Liver (tissue), 3 donors: ENCODE results near the gene SLC4A3.

Experiments
- JUND ChIP-seq, 2 donors: IDR thresholded peaks; 2 replicates each; pipeline ENCODE4 v1.6.1; 2016; ENCODE audit warnings: antibody characterized with exemption in 2 of 2
- REST ChIP-seq: IDR thresholded peaks from 2 replicates; pipeline ENCODE4 v1.6.1; 2016; ENCODE audit warnings: antibody characterized with exemption, mild to moderate bottlenecking
- YY1 ChIP-seq: IDR thresholded peaks from 2 replicates; pipeline ENCODE4 v1.6.1; 2016; ENCODE audit warnings: antibody characterized with exemption, mild to moderate bottlenecking
- ZBTB33 ChIP-seq: IDR thresholded peaks from 2 replicates; pipeline ENCODE4 v1.6.1; 2016; ENCODE audit warnings: antibody characterized with exemption
- TF ChIP-seq, protein P1 (sequence below): fragments of 150-350 bp; IDR thresholded peaks from 2 replicates; pipeline ENCODE4 v1.5.1; 2017; ENCODE audit warnings: improper control_type of control experiment, low read depth, low read length; ENCODE audit not compliant: missing input control
- donor health status: healthy.
- donor health status: healthy.

DNA sequence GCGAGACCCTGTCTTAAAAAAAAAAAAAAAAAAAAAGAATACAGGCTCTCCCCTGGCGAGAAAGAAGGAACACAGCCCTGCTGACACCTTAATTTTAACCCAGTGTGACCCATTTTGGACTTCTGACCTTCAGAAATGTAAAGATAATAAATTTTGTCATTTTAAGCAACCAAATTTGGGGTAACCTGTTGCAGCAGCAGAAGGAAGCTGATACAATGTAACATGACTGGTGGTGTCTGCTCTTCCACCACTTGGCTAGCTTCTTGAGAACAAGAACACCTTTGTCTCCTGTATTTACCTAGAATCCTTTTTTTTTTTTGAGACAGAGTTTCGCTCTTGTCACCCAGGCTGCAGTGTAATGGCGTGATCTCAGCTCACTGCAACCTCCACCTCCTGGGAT, 36.3 kb upstream of the SLC4A3 start:
- TF ChIP-seq JUND (IDR thresholded peaks at IDR 0.05) (no peak), ZBTB33 (no peak), YY1 (no peak), REST (no peak)
- TF ChIP-seq, protein P1, sequence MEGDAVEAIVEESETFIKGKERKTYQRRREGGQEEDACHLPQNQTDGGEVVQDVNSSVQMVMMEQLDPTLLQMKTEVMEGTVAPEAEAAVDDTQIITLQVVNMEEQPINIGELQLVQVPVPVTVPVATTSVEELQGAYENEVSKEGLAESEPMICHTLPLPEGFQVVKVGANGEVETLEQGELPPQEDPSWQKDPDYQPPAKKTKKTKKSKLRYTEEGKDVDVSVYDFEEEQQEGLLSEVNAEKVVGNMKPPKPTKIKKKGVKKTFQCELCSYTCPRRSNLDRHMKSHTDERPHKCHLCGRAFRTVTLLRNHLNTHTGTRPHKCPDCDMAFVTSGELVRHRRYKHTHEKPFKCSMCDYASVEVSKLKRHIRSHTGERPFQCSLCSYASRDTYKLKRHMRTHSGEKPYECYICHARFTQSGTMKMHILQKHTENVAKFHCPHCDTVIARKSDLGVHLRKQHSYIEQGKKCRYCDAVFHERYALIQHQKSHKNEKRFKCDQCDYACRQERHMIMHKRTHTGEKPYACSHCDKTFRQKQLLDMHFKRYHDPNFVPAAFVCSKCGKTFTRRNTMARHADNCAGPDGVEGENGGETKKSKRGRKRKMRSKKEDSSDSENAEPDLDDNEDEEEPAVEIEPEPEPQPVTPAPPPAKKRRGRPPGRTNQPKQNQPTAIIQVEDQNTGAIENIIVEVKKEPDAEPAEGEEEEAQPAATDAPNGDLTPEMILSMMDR = no peak
